HG03196 (cell line): ENCODE results near the gene ANXA1.
A peak's percentile ranks its signal among the peaks of the same experiment; 100 is the strongest.

Experiments used
- ATAC-seq: cut with Tn5 transposase; IDR thresholded peaks from one replicate; pipeline ENCODE4 v1.9.1; 2021; ENCODE audit not compliant: unreplicated experiment

Gene ANXA1

GRCh38 chr9:73137914-73138313, 13.8 kb upstream of the ANXA1 start:
- no peak for ATAC-seq

GRCh38 chr9:73138516-73138915, 13.1 kb upstream of the ANXA1 start:
- no peak for ATAC-seq

GRCh38 chr9:73141282-73141681, 10.4 kb upstream of the ANXA1 start:
- no peak for ATAC-seq

GRCh38 chr9:73143711-73144328, 7.8 kb upstream of the ANXA1 start:
- ATAC-seq, result no peak

GRCh38 chr9:73146111-73146815, 5.4 kb upstream of the ANXA1 start:
- no peak for ATAC-seq

GRCh38 chr9:73148447-73148937, 3.2 kb upstream of the ANXA1 start:
- ATAC-seq, result no peak

GRCh38 chr9:73149371-73150067, 2.1 kb upstream of the ANXA1 start:
- ATAC-seq, result peak; percentile 74

- no peak for ATAC-seq
These were observed 829 bp downstream of the ANXA1 start for GRCh38 chr9:73152543-73152844.

- ATAC-seq, result peak; percentile 48
These were observed 1.3 kb downstream of the ANXA1 start for GRCh38 chr9:73152953-73153352.

- ATAC-seq, result no peak
These were observed 2.1 kb downstream of the ANXA1 start for GRCh38 chr9:73153793-73154227.

GRCh38 chr9:73154271-73154670, 2.6 kb downstream of the ANXA1 start:
- ATAC-seq, result no peak

GRCh38 chr9:73154722-73155121, 3.1 kb downstream of the ANXA1 start:
- no peak for ATAC-seq

- no peak for ATAC-seq
These were observed 3.7 kb downstream of the ANXA1 start for GRCh38 chr9:73155377-73155776.

- no peak for ATAC-seq
These were observed 4.6 kb downstream of the ANXA1 start for GRCh38 chr9:73155968-73156864.

GRCh38 chr9:73156865-73157187, 5.2 kb downstream of the ANXA1 start:
- ATAC-seq, result no peak

- no peak for ATAC-seq
These were observed 6.1 kb downstream of the ANXA1 start for GRCh38 chr9:73157811-73158210.

- no peak for ATAC-seq
These were observed 7.1 kb downstream of the ANXA1 start for GRCh38 chr9:73158723-73159122.

GRCh38 chr9:73160868-73161267, 9.2 kb downstream of the ANXA1 start:
- no peak for ATAC-seq

GRCh38 chr9:73162987-73163768, 11.5 kb downstream of the ANXA1 start:
- no peak for ATAC-seq

- no peak for ATAC-seq
These were observed 14.2 kb downstream of the ANXA1 start for GRCh38 chr9:73165911-73166310.

GRCh38 chr9:73166468-73166867, 14.8 kb downstream of the ANXA1 start:
- ATAC-seq, result no peak
